GM18507 (cell line): ENCODE data around the gene RNF13.

Experiments used
- DNase-seq: peaks from one replicate; pipeline ENCODE4 v3.0.0; 2011; ENCODE audit warnings: low read depth; ENCODE audit not compliant: insufficient read length; ENCODE audit errors: extremely low spot score
- FAIRE-seq: peaks from 2 replicates; lab custom pipeline; 2011; peaks lifted over from hg19 to GRCh38; lab: Jason Lieb, UNC

Gene RNF13

DNA sequence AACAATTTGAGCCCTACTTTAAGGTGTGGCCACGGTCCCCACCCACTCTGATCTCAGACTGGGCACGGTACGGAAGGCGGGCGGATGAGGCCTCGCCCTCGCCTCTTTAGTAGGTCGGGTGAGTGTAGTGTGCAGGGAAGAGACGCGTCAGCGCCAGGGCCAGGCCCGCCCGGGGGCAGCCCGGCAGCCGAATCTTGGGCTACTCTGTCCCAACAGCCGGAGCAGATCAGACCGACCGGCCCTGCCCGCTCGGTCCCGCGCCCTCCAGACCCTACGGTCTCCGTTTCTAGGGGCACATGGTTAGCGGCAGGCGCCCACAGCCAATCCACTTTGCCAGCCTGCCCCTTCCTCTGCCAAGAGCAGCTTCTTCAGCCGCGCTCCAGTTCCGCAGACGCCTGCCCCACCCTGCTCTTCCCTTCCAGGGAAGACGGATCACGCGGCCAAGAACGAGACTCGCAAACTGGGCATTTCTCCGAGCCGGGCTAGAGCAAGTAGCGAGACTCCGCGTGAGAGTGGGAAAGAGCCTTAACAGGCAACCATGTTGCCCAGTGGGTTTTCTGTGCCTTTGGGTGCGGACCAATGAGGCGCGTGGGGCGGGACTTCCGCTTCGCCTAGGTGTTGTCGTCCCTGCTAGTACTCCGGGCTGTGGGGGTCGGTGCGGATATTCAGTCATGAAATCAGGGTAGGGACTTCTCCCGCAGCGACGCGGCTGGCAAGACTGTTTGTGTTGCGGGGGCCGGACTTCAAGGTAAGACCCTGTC lies at the start of gene RNF13:
Gene RNF13 (plus strand): TSS at position 610 of the 761 bp plus-strand sequence. CDS start 32,812 bp downstream, outside the sequence.
- DNase-seq: peak; percentile 73
- peak; percentile 94 for FAIRE-seq

DNA sequence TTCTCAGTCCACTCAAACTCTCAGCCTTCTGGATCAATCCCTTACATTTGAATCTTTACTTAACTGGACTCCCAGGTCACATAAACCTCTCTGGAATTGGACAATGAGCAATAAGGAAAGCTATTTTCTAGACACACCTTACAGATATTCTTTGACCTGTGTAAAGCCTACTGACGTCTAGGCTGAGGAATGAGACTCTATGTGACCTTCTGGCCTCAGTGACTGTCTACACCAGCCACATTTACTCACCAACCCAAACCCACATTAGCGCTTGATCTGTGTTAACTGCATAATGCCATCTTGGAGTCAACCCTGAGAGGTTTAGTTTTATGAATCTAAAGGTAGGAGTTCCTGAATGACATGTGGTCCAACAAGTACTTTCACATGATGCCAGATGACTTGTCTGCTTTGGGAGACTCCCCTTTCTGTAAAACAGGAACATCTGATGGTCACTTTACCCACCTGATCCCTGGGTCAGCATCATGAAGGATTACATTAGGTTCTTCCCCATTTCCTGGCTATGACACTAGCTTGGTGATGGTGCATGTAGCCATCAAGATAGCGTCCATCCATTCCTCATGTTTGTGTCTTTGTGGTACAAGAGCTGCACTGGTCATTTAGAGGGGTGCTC lies 49.3 kb upstream of the RNF13 start:
- FAIRE-seq (no peak), DNase-seq (no peak)

DNA sequence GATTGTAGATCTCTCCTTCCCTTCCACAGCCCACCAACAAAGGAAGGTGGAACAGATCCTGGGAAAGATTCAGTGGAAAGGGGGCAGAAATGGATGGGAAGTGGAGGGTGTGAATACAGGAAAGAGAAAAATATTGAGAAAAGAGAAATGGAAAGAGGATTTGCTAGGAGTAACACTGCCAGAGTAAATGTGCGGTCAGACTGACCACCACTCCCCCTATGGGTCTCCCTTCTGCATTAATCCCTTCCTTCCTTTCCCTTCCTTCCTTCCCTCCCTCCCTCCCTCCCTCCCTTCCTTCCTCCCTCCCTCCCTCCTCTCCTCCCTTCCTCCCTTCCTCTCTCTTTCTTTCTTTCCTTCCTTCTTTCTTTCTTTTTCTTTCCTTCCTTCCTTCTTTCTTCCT lies 48.7 kb upstream of the RNF13 start:
- DNase-seq (no peak), FAIRE-seq (no peak)

DNA sequence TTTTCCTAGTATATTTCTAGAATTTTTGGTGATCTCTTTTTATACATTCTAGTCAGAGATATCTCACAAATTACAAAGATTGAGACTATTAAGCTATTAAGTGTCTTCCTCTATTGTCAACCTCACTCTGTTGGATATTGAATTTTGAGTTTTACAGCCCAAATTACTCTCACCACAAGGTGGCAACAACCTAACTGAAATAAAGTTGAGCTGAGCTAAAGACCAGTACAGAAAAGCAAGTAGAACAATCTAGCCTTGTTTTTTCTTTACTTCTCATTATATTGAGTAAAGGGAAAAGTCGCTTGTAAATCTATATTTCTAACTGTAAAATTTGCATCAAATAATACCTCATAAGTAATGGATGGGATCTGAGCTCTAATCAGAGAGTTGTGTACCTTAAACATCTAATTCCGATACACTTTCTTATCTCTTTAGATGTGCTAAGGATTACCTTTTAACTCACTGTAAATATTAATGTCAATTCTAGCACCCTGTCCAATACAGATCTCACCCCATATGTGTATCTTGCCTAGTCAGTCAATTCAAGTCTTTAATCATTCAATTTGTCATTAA lies 47.2 kb upstream of the RNF13 start:
- FAIRE-seq (peak; percentile 55), DNase-seq (no peak)

- FAIRE-seq (no peak), DNase-seq (no peak)
Observed at GRCh38 chr3:149767720-149768119, 45.3 kb upstream of the RNF13 start.

- no peak for DNase-seq
- no peak for FAIRE-seq
Observed at GRCh38 chr3:149768704-149769103, 44.3 kb upstream of the RNF13 start.

GRCh38 chr3:149770246-149770645 lies 42.8 kb upstream of the RNF13 start:
- DNase-seq (no peak), FAIRE-seq (no peak)

- FAIRE-seq: peak; percentile 57
- DNase-seq: peak; percentile 30
Observed at GRCh38 chr3:149771652-149772271, 41.3 kb upstream of the RNF13 start.

DNA sequence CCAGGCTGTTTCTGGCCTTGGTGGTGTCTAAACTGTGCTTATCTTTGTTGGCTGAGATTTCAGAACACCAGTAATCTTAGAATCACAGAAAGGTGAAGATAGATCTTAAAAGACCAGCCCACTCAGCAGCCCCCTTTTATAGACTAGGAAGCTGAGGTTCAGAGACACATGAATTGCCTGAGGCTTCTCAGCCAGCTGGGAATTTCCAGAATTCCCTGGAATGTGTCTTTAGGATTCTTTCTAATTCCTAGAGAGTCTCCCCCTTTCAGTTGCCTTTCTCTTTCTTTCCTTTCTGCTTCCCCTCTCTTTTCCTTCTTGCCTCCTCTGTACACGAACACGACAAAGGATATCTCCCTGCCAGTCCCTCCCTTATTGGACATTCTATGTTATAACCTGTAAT lies 40.2 kb upstream of the RNF13 start:
- DNase-seq: no peak
- no peak for FAIRE-seq

DNA sequence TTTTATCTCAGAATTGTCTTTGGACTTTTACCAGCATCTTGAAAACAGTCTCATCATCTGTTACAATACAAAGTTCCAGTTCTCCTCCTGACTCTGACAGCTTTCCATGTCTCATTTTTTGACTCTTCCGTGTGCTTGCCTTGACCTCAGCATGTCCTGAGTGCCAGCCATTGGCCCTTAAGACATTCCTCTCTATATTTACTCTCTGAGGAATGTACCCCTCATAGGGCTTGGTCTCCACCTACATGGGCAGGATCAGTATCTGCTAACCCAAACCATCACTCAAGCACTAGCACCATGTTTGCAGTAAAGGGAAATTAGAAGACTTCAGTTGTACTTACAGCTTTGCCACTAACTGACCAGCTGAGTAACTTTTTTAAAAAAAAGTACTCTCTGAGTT lies 36.8 kb upstream of the RNF13 start:
- FAIRE-seq (no peak), DNase-seq (no peak)

- DNase-seq: no peak
- FAIRE-seq: no peak
Observed at GRCh38 chr3:149777414-149778214, 35.4 kb upstream of the RNF13 start.

- DNase-seq (no peak), FAIRE-seq (no peak)
Observed at GRCh38 chr3:149781211-149781610, 31.8 kb upstream of the RNF13 start.

- DNase-seq (no peak), FAIRE-seq (no peak)
Observed at GRCh38 chr3:149781741-149782140, 31.3 kb upstream of the RNF13 start.

DNA sequence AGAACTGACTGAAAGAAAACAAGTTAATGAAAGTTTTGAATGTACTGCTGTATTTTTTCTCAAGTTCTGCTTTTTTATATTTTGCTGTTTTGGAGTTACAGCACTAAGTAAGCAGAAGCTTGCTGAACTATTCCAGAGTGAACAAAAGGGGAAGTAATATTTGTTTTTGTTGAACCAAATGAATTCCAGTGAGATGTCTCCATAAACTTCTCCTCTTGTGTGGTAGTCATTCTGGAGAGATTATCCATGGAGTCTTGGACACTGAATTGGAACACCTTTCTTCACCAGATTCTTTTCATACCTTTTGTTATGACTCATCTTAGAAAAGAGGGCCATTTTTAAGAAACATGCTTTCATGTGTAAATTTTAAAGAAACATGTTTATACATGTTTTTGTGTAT lies 29.4 kb upstream of the RNF13 start:
- FAIRE-seq (no peak), DNase-seq (no peak)

- no peak for FAIRE-seq
- DNase-seq: no peak
Observed at GRCh38 chr3:149784064-149784704, 28.8 kb upstream of the RNF13 start.

- FAIRE-seq: no peak
- DNase-seq: no peak
Observed at GRCh38 chr3:149790268-149790667, 22.7 kb upstream of the RNF13 start.

- no peak for FAIRE-seq
Observed at GRCh38 chr3:149790698-149791097, 22.3 kb upstream of the RNF13 start.

DNA sequence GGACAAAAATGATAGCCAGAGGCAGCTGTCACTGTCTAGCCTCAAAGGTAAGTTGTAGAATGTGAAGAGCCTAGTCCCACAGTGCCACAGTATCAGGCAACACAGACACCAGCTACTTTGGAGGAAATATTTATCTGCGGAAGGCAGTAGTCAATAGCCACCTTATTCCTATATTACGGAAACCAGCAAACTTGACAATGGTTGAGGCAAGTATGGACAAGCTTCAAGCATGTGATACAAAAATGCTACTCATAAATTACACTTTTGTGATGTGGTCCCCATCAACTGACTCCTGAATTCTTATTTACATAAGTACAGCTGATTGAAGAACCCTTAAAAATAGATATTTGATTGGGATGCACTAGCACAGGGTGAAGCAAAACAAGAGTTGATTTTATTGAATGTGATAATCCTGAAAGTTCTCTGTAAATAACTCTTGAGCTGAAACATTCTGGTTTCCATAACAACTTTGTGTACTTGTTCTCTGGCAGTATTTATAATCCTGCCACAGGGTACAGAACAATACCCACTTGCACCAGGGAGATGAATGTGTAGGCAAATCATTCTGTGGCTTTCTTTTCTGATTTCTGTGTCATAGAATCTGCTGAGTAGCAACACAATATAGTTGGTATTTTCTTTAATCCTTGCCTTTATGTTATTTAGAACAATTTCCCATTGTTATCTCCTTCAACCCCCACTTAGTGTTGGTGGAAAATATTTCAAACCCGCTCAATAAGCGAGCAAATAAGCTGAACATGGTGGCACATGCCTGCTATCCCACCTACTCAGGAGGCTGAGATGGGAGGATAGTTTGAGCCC lies 20.4 kb upstream of the RNF13 start, which contains the start of gene ANKUB1:
Gene ANKUB1 (minus strand): TSS at position 103 of the 819 bp plus-strand sequence. CDS start 188 bp downstream, outside the sequence.
- DNase-seq (no peak), FAIRE-seq (no peak)

More at GRCh38 chr3:149790698-149791097, 22.3 kb upstream of the RNF13 start:
- no peak for DNase-seq
